ENCODE measurements around the gene NCK1. TPM values are rescaled to one million over a fixed set of nuclear protein-coding genes. Genes with fewer than 3 reads are reported as not detected.

NCK1 gene
- total RNA-seq, 1 experiment from 2014 or later = 59.4 TPM

DNA sequence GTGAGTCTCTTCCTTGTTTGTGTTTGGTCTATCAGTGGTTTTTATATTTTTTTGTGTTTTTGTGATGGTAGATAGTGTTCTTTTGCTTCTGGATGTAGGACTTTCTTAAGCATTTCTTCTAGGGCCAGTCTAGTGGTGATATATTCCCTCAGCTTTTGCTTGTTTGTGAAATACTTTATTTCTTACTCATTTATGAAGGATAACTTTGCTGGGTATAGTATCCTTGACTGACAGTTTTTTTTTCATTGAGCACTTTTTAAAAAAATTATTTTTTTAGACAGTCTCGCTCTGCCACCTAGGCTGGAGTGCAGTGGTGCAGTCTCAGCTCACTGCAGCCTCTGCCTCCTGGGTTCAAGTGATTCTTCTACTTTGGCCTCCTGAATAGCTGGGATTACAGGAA lies 41.9 kb downstream of the NCK1 start:
- intact Hi-C loops (cut with micrococcal nuclease) = no loop called here
- Mint-ChIP-seq H3K9me3 (ENCODE audit: unreplicated experiment) (peaks cover 19% of the 10 kb centered on the region), H3K4me1 (ENCODE audit: insufficient read depth, unreplicated experiment) (peaks cover 14% of the 10 kb centered on the region), H3K27me3 (ENCODE audit: insufficient read depth, unreplicated experiment) (no peaks in the 10 kb centered on the region), H3K27ac (ENCODE audit: low read depth, unreplicated experiment) (no peak overlapping the region), H3K4me3 (ENCODE audit: unreplicated experiment) (no peak overlapping the region), H3K36me3 (ENCODE audit: insufficient read depth, unreplicated experiment) (peaks cover 9% of the 10 kb centered on the region)
- no peak for DNase-seq (ENCODE audit: unreplicated experiment)
- BruUV-seq (replicated peaks) = no TSS peak
- TF ChIP-seq, protein P1, sequence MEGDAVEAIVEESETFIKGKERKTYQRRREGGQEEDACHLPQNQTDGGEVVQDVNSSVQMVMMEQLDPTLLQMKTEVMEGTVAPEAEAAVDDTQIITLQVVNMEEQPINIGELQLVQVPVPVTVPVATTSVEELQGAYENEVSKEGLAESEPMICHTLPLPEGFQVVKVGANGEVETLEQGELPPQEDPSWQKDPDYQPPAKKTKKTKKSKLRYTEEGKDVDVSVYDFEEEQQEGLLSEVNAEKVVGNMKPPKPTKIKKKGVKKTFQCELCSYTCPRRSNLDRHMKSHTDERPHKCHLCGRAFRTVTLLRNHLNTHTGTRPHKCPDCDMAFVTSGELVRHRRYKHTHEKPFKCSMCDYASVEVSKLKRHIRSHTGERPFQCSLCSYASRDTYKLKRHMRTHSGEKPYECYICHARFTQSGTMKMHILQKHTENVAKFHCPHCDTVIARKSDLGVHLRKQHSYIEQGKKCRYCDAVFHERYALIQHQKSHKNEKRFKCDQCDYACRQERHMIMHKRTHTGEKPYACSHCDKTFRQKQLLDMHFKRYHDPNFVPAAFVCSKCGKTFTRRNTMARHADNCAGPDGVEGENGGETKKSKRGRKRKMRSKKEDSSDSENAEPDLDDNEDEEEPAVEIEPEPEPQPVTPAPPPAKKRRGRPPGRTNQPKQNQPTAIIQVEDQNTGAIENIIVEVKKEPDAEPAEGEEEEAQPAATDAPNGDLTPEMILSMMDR (IDR thresholded peaks at IDR 0.05; ENCODE audit: unreplicated experiment) = no peak
- ChIA-PET CTCF (no interaction called here), POLR2A (interaction anchor here (0.6 to 0.7 kb wide), 2 partner anchors 42 to 81 kb away, joined by 3 read pairs; no protein-coding TSS in a partner anchor)

GRCh38 chr3:136904746-136905145 lies 42.7 kb downstream of the NCK1 start:
- Mint-ChIP-seq H3K27me3 (ENCODE audit: insufficient read depth, unreplicated experiment) (no peaks in the 10 kb centered on the region), H3K27ac (ENCODE audit: low read depth, unreplicated experiment) (no peak overlapping the region), H3K36me3 (ENCODE audit: insufficient read depth, unreplicated experiment) (peaks cover 9% of the 10 kb centered on the region), H3K4me3 (ENCODE audit: unreplicated experiment) (no peak overlapping the region), H3K4me1 (ENCODE audit: insufficient read depth, unreplicated experiment) (peaks cover 23% of the 10 kb centered on the region), H3K9me3 (ENCODE audit: unreplicated experiment) (peaks cover 15% of the 10 kb centered on the region)
- TF ChIP-seq, protein P1 (IDR thresholded peaks at IDR 0.05; ENCODE audit: unreplicated experiment) = no peak
- intact Hi-C loops (cut with micrococcal nuclease) = no loop called here
- ChIA-PET POLR2A (no interaction called here), CTCF (no interaction called here)
- DNase-seq (ENCODE audit: unreplicated experiment) = no peak
- BruUV-seq (replicated peaks) = no TSS peak

- BruUV-seq (replicated peaks) = no TSS peak
- ChIA-PET POLR2A (no interaction called here), CTCF (no interaction called here)
- no peak for DNase-seq (ENCODE audit: unreplicated experiment)
- Mint-ChIP-seq H3K36me3 (ENCODE audit: insufficient read depth, unreplicated experiment) (peaks cover under 1% of the 10 kb centered on the region), H3K4me1 (ENCODE audit: insufficient read depth, unreplicated experiment) (peaks cover 26% of the 10 kb centered on the region), H3K4me3 (ENCODE audit: unreplicated experiment) (no peak overlapping the region), H3K27ac (ENCODE audit: low read depth, unreplicated experiment) (no peak overlapping the region), H3K27me3 (ENCODE audit: insufficient read depth, unreplicated experiment) (no peaks in the 10 kb centered on the region), H3K9me3 (ENCODE audit: unreplicated experiment) (peaks cover 8% of the 10 kb centered on the region)
- intact Hi-C loops (cut with micrococcal nuclease) = no loop called here
- TF ChIP-seq, protein P1 (IDR thresholded peaks at IDR 0.05; ENCODE audit: unreplicated experiment) = no peak
Observed at GRCh38 chr3:136905549-136905948, 43.5 kb downstream of the NCK1 start.

GRCh38 chr3:136906725-136907124 lies 44.7 kb downstream of the NCK1 start:
- H3K4me1 Mint-ChIP-seq (ENCODE audit: insufficient read depth, unreplicated experiment) = peaks cover 26% of the 10 kb centered on the region
- BruUV-seq (replicated peaks) = no TSS peak
- no peak for DNase-seq (ENCODE audit: unreplicated experiment)
- no peaks in the 10 kb centered on the region for H3K27me3 Mint-ChIP-seq (ENCODE audit: insufficient read depth, unreplicated experiment)
- CTCF ChIA-PET = no interaction called here
- H3K36me3 Mint-ChIP-seq (ENCODE audit: insufficient read depth, unreplicated experiment) = no peaks in the 10 kb centered on the region
- POLR2A ChIA-PET = interaction anchor here (1.1 kb wide), 1 partner anchor 17 kb away, joined by 5 read pairs; no protein-coding TSS in a partner anchor
- intact Hi-C loops (cut with micrococcal nuclease) = no loop called here
- H3K4me3 Mint-ChIP-seq (ENCODE audit: unreplicated experiment) = no peak overlapping the region
- H3K27ac Mint-ChIP-seq (ENCODE audit: low read depth, unreplicated experiment) = peak overlapping the region; percentile 11
- H3K9me3 Mint-ChIP-seq (ENCODE audit: unreplicated experiment) = peaks cover 8% of the 10 kb centered on the region
- TF ChIP-seq, protein P1 (IDR thresholded peaks at IDR 0.05; ENCODE audit: unreplicated experiment) = no peak
